Ascending aorta (tissue), 2 donors: Measurements from ENCODE around the gene METRN. TPM values are rescaled to one million over a fixed set of nuclear protein-coding genes. Genes with fewer than 3 reads are reported as not detected.
A peak's percentile ranks its signal among the peaks of the same experiment; 100 is the strongest.

Source experiments
- DNase-seq, 2 donors: peaks; one replicate each; pipeline ENCODE4 v3.0.0-alpha.2; 2019; ENCODE audit warnings: low spot score in 2 of 2
- H3K27ac ChIP-seq, 2 donors: fragments of 200-600 bp; sonication (generic); one replicate each; pipeline ENCODE4 v1.5.1; 2016 to 2017; ENCODE audit warnings: mild to moderate bottlenecking in 1 of 2
- H3K27me3 ChIP-seq: fragments of 200-600 bp; sonication (generic); one replicate; pipeline ENCODE4 v1.5.1; 2017
- H3K36me3 ChIP-seq, 2 donors: fragments of 200-600 bp; sonication (generic); one replicate each; pipeline ENCODE4 v1.5.1; 2016
- H3K4me1 ChIP-seq, 2 donors: fragments of 200-600 bp; sonication (generic); one replicate each; pipeline ENCODE4 v1.5.1; 2016 to 2017; ENCODE audit warnings: mild to moderate bottlenecking in 1 of 2
- H3K4me3 ChIP-seq, 2 donors: fragments of 200-600 bp; sonication (generic); one replicate each; pipeline ENCODE4 v1.5.1; 2016 to 2017; ENCODE audit warnings: mild to moderate bottlenecking in 1 of 2
- H3K9me3 ChIP-seq, 2 donors: fragments of 200-600 bp; sonication (generic); one replicate each; pipeline ENCODE4 v1.5.1; 2016
- CTCF ChIP-seq, 3 experiments: fragments of 200-600 bp in 2 of 3; fragments of 450-650 bp in 1 of 3; sonication (generic) in 2 of 3; IDR thresholded peaks; one replicate each; pipeline ENCODE4 v1.5.1; 2016 to 2019; ENCODE audit warnings: antibody characterized with exemption in 3 of 3, mild to moderate bottlenecking in 1 of 3, moderate library complexity in 1 of 3
- intact Hi-C: fragments of 100-400 bp; cut with DNase I; formaldehyde crosslinking; loops from one replicate; pipeline ENCODE4 v1.15.1; 2023
- total RNA-seq: library from RNA; depleted of rRNA; stranded (reverse); fragments of >200 nt; gene quantifications from one replicate; pipeline ENCODE4 v1.1.0, GENCODE V29; 2016

The METRN gene
- total RNA-seq, 1 donor from 2014 or later: 118 TPM

GRCh38 chr16:727291-727977 is 12.5 kb downstream of the METRN start:
- peak overlapping the region; percentile 52 to 65 for H3K4me3 ChIP-seq
- H3K9me3 ChIP-seq: no peaks in the 10 kb centered on the region
- H3K4me1 ChIP-seq: peaks cover 19 to 22% of the 10 kb centered on the region in 2 donors
- H3K36me3 ChIP-seq: peaks cover 5 to 20% of the 10 kb centered on the region in 2 donors
- peaks cover 13% of the 10 kb centered on the region for H3K27me3 ChIP-seq
- TF ChIP-seq CTCF (IDR thresholded peaks at IDR 0.05): no peak
- no peak for DNase-seq
- intact Hi-C loops: no loop called here
- no peak overlapping the region for H3K27ac ChIP-seq

- no peaks in the 10 kb centered on the region for H3K9me3 ChIP-seq
- TF ChIP-seq CTCF (IDR thresholded peaks at IDR 0.05): no peak
- H3K4me1 ChIP-seq: peaks cover 19 to 22% of the 10 kb centered on the region in 2 donors
- intact Hi-C loops: no loop called here
- H3K4me3 ChIP-seq: peak overlapping the region; percentile 52 to 65
- H3K36me3 ChIP-seq: peaks cover 14 to 29% of the 10 kb centered on the region in 2 donors
- DNase-seq: peak in 1 of 2 donors; percentile 78
- H3K27me3 ChIP-seq: peaks cover 13% of the 10 kb centered on the region
- H3K27ac ChIP-seq: no peak overlapping the region
These were observed 13.4 kb downstream of the METRN start for GRCh38 chr16:728131-728889.

- Histone ChIP-seq H3K9me3 (no peaks in the 10 kb centered on the region), H3K4me1 (peaks cover 19 to 22% of the 10 kb centered on the region in 2 donors), H3K36me3 (peaks cover 21 to 37% of the 10 kb centered on the region in 2 donors), H3K27ac (no peak overlapping the region), H3K4me3 (peak overlapping the region in 1 of 2 donors; percentile 65), H3K27me3 (peaks cover 13% of the 10 kb centered on the region)
- no peak for DNase-seq
- intact Hi-C loops: no loop called here
- TF ChIP-seq CTCF (IDR thresholded peaks at IDR 0.05): no peak
These were observed 14.2 kb downstream of the METRN start for GRCh38 chr16:728890-729744.

GRCh38 chr16:729768-730665 is 15.1 kb downstream of the METRN start:
- DNase-seq: no peak
- Histone ChIP-seq H3K27me3 (peaks cover 13% of the 10 kb centered on the region), H3K9me3 (no peaks in the 10 kb centered on the region), H3K4me3 (no peak overlapping the region), H3K4me1 (peaks cover 19 to 22% of the 10 kb centered on the region in 2 donors), H3K36me3 (peaks cover 23 to 46% of the 10 kb centered on the region in 2 donors), H3K27ac (no peak overlapping the region)
- no peak for TF ChIP-seq CTCF (IDR thresholded peaks at IDR 0.05)
- intact Hi-C loops: no loop called here
